IMR-90 (cell line): Measurements from ENCODE around the gene ZNF473. TPM values are rescaled to one million over a fixed set of nuclear protein-coding genes. Genes with fewer than 3 reads are reported as not detected.

ENCODE experiments used
- ATAC-seq: fragments of 200-7000 bp; cut with Tn5 transposase; 2 replicates; pipeline ENCODE4 v1.9.1; 2020; ENCODE audit warnings: low read depth, mild to moderate bottlenecking, moderate library complexity
- BruUV-seq: library from RNA; stranded (reverse); fragments of 400-500 nt; replicated peaks from 2 replicates; lab custom pipeline; 2021; lab: Mats Ljungman, UMichigan
- CTCF ChIA-PET: fragments of 300-600 bp; formaldehyde crosslinking; extraction: SDS; loops from one replicate; lab custom pipeline; 2021; ENCODE audit warnings: antibody characterized with exemption; lab: Yijun Ruan, JAX
- POLR2A ChIA-PET: fragments of 300-600 bp; sonication (Branson Sonifier 250); formaldehyde crosslinking; loops from one replicate; lab custom pipeline; 2022; ENCODE audit warnings: antibody characterized with exemption; ENCODE audit not compliant: unreplicated experiment; lab: Charles Lee
- DNase-seq: peaks from one replicate; pipeline ENCODE4 v3.0.0; 2013
- H2AFZ ChIP-seq: replicated peaks from 2 replicates; pipeline ENCODE3; 2013; ENCODE audit warnings: low read length, mild to moderate bottlenecking; ENCODE audit not compliant: poor library complexity
- H2AK5ac ChIP-seq: 2 replicates; pipeline ENCODE4 v1.6.1; 2013; ENCODE audit warnings: low read depth, low read length, inconsistent platforms
- H2AK9ac ChIP-seq: replicated peaks from 2 replicates; pipeline ENCODE3; 2013; ENCODE audit warnings: mild to moderate bottlenecking, low read depth, low read length, moderate library complexity; ENCODE audit not compliant: poor library complexity
- H2BK120ac ChIP-seq: 2 replicates; pipeline ENCODE4 v1.6.1; 2013; ENCODE audit warnings: low read depth, low read length, inconsistent platforms
- H2BK15ac ChIP-seq: 3 replicates; pipeline ENCODE4 v1.6.1; 2013; ENCODE audit warnings: low read depth, low read length, inconsistent platforms
- H2BK20ac ChIP-seq: 2 replicates; pipeline ENCODE4 v1.6.1; 2013; ENCODE audit warnings: low read depth, mild to moderate bottlenecking, inconsistent platforms, low read length, moderate library complexity
- H2BK5ac ChIP-seq: 2 replicates; pipeline ENCODE4 v1.6.1; 2013; ENCODE audit warnings: mild to moderate bottlenecking, low read depth, low read length, inconsistent platforms; ENCODE audit not compliant: poor library complexity, severe bottlenecking
- H3K14ac ChIP-seq: replicated peaks from 2 replicates; pipeline ENCODE4 v1.6.1; 2013; ENCODE audit warnings: low read depth, low read length, inconsistent platforms
- H3K18ac ChIP-seq: 2 replicates; pipeline ENCODE4 v1.6.1; 2013; ENCODE audit warnings: low read depth, low read length, control low read depth
- H3K23ac ChIP-seq: 2 replicates; pipeline ENCODE4 v1.6.1; 2013; ENCODE audit warnings: low read depth, low read length, inconsistent platforms
- H3K27ac ChIP-seq: 2 replicates; pipeline ENCODE4 v1.5.1; 2013; ENCODE audit warnings: mild to moderate bottlenecking, control low read depth, low read length; ENCODE audit not compliant: insufficient read depth
- H3K27me3 ChIP-seq: 2 replicates; pipeline ENCODE4 v1.6.1; 2013; ENCODE audit warnings: low read length; ENCODE audit not compliant: control insufficient read depth, insufficient read depth
- H3K36me3 ChIP-seq: 2 replicates; pipeline ENCODE4 v1.6.1; 2013; ENCODE audit warnings: low read length, mixed read lengths; ENCODE audit not compliant: control insufficient read depth, insufficient read depth
- H3K4ac ChIP-seq: 2 replicates; pipeline ENCODE4 v1.6.1; 2013; ENCODE audit warnings: low read depth, low read length, inconsistent platforms
- H3K4me1 ChIP-seq: 2 replicates; pipeline ENCODE4 v1.6.1; 2013; ENCODE audit warnings: low read length, mixed read lengths; ENCODE audit not compliant: control insufficient read depth, insufficient read depth
- H3K4me2 ChIP-seq: 2 replicates; pipeline ENCODE4 v1.6.1; 2013; ENCODE audit warnings: low read depth, mild to moderate bottlenecking, control low read depth, low read length, moderate library complexity
- H3K4me3 ChIP-seq: 2 replicates; pipeline ENCODE4 v1.5.1; 2013; ENCODE audit warnings: low read depth, mild to moderate bottlenecking, control low read depth, low read length, moderate library complexity; ENCODE audit not compliant: insufficient read depth
- H3K56ac ChIP-seq: 2 replicates; pipeline ENCODE4 v1.6.1; 2013; ENCODE audit warnings: low read length, inconsistent platforms; ENCODE audit not compliant: insufficient read depth; ENCODE audit errors: extremely low read depth
- H3K79me1 ChIP-seq, 2 experiments: 2 replicates each; pipeline ENCODE4 v1.6.1; 2013; ENCODE audit warnings: low read length in 2 of 2, inconsistent platforms in 1 of 2, low read depth in 1 of 2
- H3K9ac ChIP-seq: 2 replicates; pipeline ENCODE4 v1.6.1; 2013; ENCODE audit warnings: low read depth, low read length, control low read depth
- H3K9me1 ChIP-seq: 2 replicates; pipeline ENCODE4 v1.6.1; 2013; ENCODE audit warnings: low read length, inconsistent platforms; ENCODE audit not compliant: insufficient read depth
- H3K9me3 ChIP-seq: 2 replicates; pipeline ENCODE4 v1.6.1; 2013; ENCODE audit warnings: low read length; ENCODE audit not compliant: control insufficient read depth, insufficient read depth
- H4K20me1 ChIP-seq: 2 replicates; pipeline ENCODE4 v1.6.1; 2013; ENCODE audit warnings: low read length, inconsistent platforms; ENCODE audit not compliant: insufficient read depth
- H4K5ac ChIP-seq: 2 replicates; pipeline ENCODE4 v1.6.1; 2013; ENCODE audit warnings: mild to moderate bottlenecking, low read depth, low read length, control low read depth
- H4K8ac ChIP-seq, 2 experiments: 2 replicates each; pipeline ENCODE4 v1.6.1; 2013; ENCODE audit warnings: low read depth in 2 of 2, low read length in 2 of 2, control low read depth in 1 of 2, inconsistent platforms in 1 of 2
- H4K91ac ChIP-seq: 2 replicates; pipeline ENCODE4 v1.6.1; 2013; ENCODE audit warnings: low read depth, low read length, inconsistent platforms; ENCODE audit not compliant: insufficient read depth
- BHLHE40 ChIP-seq: fragments of 150-350 bp; IDR thresholded peaks from 2 replicates; pipeline ENCODE4 v1.6.1; 2016; ENCODE audit warnings: mild to moderate bottlenecking, low read depth, low read length
- CEBPB ChIP-seq: IDR thresholded peaks from 2 replicates; pipeline ENCODE4 v1.6.1; 2012; ENCODE audit warnings: low read depth, low read length, improper control_type of control experiment
- CHD1 ChIP-seq: IDR thresholded peaks from 2 replicates; pipeline ENCODE4 v1.6.1; 2012; ENCODE audit warnings: low read depth, low read length, improper control_type of control experiment
- FOS ChIP-seq: fragments of 150-350 bp; IDR thresholded peaks from 2 replicates; pipeline ENCODE4 v1.6.1; 2016; ENCODE audit warnings: low read depth, low read length
- MAFK ChIP-seq: IDR thresholded peaks from 2 replicates; pipeline ENCODE4 v1.6.1; 2012; ENCODE audit warnings: low read depth, low read length, improper control_type of control experiment
- MAZ ChIP-seq: IDR thresholded peaks from 2 replicates; pipeline ENCODE4 v1.6.1; 2012; ENCODE audit warnings: low read depth, mild to moderate bottlenecking, low read length, improper control_type of control experiment, moderate library complexity, borderline replicate concordance
- MXI1 ChIP-seq: IDR thresholded peaks from 2 replicates; pipeline ENCODE4 v1.6.1; 2012; ENCODE audit warnings: low read depth, mild to moderate bottlenecking, low read length, moderate library complexity, borderline replicate concordance
- NFE2L2 ChIP-seq: fragments of 150-350 bp; IDR thresholded peaks from 2 replicates; pipeline ENCODE4 v1.6.1; 2016; ENCODE audit warnings: low read depth, mild to moderate bottlenecking, low read length
- POLR2A ChIP-seq: IDR thresholded peaks from 2 replicates; pipeline ENCODE4 v1.6.1; 2012; ENCODE audit warnings: mild to moderate bottlenecking, low read depth, low read length
- RAD21 ChIP-seq: IDR thresholded peaks from 2 replicates; pipeline ENCODE4 v1.6.1; 2012; ENCODE audit warnings: low read length, improper control_type of control experiment
- RCOR1 ChIP-seq: IDR thresholded peaks from 2 replicates; pipeline ENCODE4 v1.6.1; 2012; ENCODE audit warnings: mild to moderate bottlenecking, low read length, improper control_type of control experiment; ENCODE audit not compliant: insufficient replicate concordance
- RFX5 ChIP-seq: IDR thresholded peaks from 2 replicates; pipeline ENCODE4 v1.8.0; 2012; ENCODE audit warnings: low read depth, mild to moderate bottlenecking, low read length, moderate library complexity
- SMC3 ChIP-seq: fragments of 150-350 bp; IDR thresholded peaks from 2 replicates; pipeline ENCODE4 v1.6.1; 2016; ENCODE audit warnings: low read depth, mild to moderate bottlenecking, antibody characterized with exemption, low read length, moderate library complexity
- WGBS, 2 experiments: methylation state at CpG; one replicate each; pipeline versions ENCODE4 v1.1.5 to v1.1.7; 2013; ENCODE audit warnings: missing lambda C conversion rate in 2 of 2; ENCODE audit not compliant: insufficient read length in 1 of 2; ENCODE audit errors: extremely low coverage in 2 of 2; 5-methylcytosine and 5-hydroxymethylcytosine counted together
- dilution Hi-C: fragments of 300-500 bp; cut with HindIII; formaldehyde crosslinking; loops from one replicate; pipeline ENCODE4 v1.14.3; 2018; ENCODE audit warnings: low sequenced_read_pairs; ENCODE audit not compliant: unreplicated experiment
- in situ Hi-C: fragments of 300-500 bp; cut with MboI; formaldehyde crosslinking; loops from 3 replicates; pipeline ENCODE4 v1.14.3; 2019; ENCODE audit warnings: low sequenced_read_pairs, inconsistent platforms, mixed read lengths
- intact Hi-C: fragments of 100-400 bp; cut with micrococcal nuclease; formaldehyde crosslinking; loops from 2 replicates; pipeline ENCODE4 v1.10.0; 2022
- polyA plus RNA-seq, 3 experiments: library from polyadenylated mRNA; depleted of rRNA; stranded (reverse); fragments of >200 nt; gene quantifications; 2 replicates each; pipeline ENCODE4 v1.2.3, GENCODE V29; 2012; ENCODE audit warnings: low replicate concordance in 1 of 3
- total RNA-seq: library from RNA; depleted of rRNA; stranded (reverse); fragments of >200 nt; gene quantifications from 2 replicates; pipeline ENCODE4 v1.2.3, GENCODE V29; 2012
- TF ChIP-seq, protein P1 (sequence below): conservative IDR thresholded peaks from 2 replicates; pipeline ENCODE4 v1.5.1; 2012; ENCODE audit warnings: mild to moderate bottlenecking, low read depth, low read length, improper control_type of control experiment
- TF ChIP-seq, protein P2 (sequence below): fragments of 150-350 bp; IDR thresholded peaks from 2 replicates; pipeline ENCODE4 v1.6.1; 2017; ENCODE audit warnings: mild to moderate bottlenecking, antibody characterized with exemption, low read length, low read depth
- TF ChIP-seq, protein P3 (sequence below): fragments of 150-350 bp; IDR thresholded peaks from 2 replicates; pipeline ENCODE4 v1.6.1; 2016; ENCODE audit warnings: low read depth, mild to moderate bottlenecking, low read length, moderate library complexity, borderline replicate concordance

Gene ZNF473
- total and polyA plus RNA-seq, 2 of the 4 experiments (the other 2 are of a cell fraction), result 4.5 to 13.3 TPM

- in situ Hi-C loops, result no loop called here
- intact Hi-C loops, result no loop called here
- H4K8ac ChIP-seq, result no peak overlapping the region
- no peak overlapping the region for H2BK120ac ChIP-seq
- peaks cover 22 to 50% of the 10 kb centered on the region in 2 experiments for H3K79me1 ChIP-seq
- ATAC-seq, result no peak
- TF ChIP-seq RAD21 (no peak), CEBPB (no peak), SMC3 (no peak), RCOR1 (no peak), NFE2L2 (no peak), BHLHE40 (no peak), MAFK (no peak), FOS (no peak), MAZ (no peak), CHD1 (no peak), MXI1 (no peak), RFX5 (no peak), POLR2A (no peak)
- TF ChIP-seq, protein P1, sequence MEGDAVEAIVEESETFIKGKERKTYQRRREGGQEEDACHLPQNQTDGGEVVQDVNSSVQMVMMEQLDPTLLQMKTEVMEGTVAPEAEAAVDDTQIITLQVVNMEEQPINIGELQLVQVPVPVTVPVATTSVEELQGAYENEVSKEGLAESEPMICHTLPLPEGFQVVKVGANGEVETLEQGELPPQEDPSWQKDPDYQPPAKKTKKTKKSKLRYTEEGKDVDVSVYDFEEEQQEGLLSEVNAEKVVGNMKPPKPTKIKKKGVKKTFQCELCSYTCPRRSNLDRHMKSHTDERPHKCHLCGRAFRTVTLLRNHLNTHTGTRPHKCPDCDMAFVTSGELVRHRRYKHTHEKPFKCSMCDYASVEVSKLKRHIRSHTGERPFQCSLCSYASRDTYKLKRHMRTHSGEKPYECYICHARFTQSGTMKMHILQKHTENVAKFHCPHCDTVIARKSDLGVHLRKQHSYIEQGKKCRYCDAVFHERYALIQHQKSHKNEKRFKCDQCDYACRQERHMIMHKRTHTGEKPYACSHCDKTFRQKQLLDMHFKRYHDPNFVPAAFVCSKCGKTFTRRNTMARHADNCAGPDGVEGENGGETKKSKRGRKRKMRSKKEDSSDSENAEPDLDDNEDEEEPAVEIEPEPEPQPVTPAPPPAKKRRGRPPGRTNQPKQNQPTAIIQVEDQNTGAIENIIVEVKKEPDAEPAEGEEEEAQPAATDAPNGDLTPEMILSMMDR, result no peak
- TF ChIP-seq, protein P2, sequence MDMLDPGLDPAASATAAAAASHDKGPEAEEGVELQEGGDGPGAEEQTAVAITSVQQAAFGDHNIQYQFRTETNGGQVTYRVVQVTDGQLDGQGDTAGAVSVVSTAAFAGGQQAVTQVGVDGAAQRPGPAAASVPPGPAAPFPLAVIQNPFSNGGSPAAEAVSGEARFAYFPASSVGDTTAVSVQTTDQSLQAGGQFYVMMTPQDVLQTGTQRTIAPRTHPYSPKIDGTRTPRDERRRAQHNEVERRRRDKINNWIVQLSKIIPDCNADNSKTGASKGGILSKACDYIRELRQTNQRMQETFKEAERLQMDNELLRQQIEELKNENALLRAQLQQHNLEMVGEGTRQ, result no peak
- TF ChIP-seq, protein P3, sequence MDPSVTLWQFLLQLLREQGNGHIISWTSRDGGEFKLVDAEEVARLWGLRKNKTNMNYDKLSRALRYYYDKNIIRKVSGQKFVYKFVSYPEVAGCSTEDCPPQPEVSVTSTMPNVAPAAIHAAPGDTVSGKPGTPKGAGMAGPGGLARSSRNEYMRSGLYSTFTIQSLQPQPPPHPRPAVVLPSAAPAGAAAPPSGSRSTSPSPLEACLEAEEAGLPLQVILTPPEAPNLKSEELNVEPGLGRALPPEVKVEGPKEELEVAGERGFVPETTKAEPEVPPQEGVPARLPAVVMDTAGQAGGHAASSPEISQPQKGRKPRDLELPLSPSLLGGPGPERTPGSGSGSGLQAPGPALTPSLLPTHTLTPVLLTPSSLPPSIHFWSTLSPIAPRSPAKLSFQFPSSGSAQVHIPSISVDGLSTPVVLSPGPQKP, result no peak
- no peak overlapping the region for H2BK5ac ChIP-seq
- H4K5ac ChIP-seq, result no peak overlapping the region
- no peaks in the 10 kb centered on the region for H3K9me3 ChIP-seq
- H4K20me1 ChIP-seq, result no peaks in the 10 kb centered on the region
- H3K23ac ChIP-seq, result no peak overlapping the region
- peaks cover 32% of the 10 kb centered on the region for H3K36me3 ChIP-seq
- H3K4me1 ChIP-seq, result no peaks in the 10 kb centered on the region
- H3K4me2 ChIP-seq, result no peak overlapping the region
- H2AK5ac ChIP-seq, result no peak overlapping the region
- no peak overlapping the region for H2AFZ ChIP-seq
- H2AK9ac ChIP-seq, result no peak overlapping the region
- H3K4ac ChIP-seq, result no peak overlapping the region
- H3K56ac ChIP-seq, result no peak overlapping the region
- no peaks in the 10 kb centered on the region; the same call in 1 of the 2 replicates for H3K9me1 ChIP-seq
- POLR2A ChIA-PET, result no interaction called here
- H4K91ac ChIP-seq, result no peak overlapping the region
- no peak overlapping the region for H3K18ac ChIP-seq
- no peak for DNase-seq
- no peaks in the 10 kb centered on the region for H3K27me3 ChIP-seq
- BruUV-seq, result no TSS peak
- no peak overlapping the region for H2BK20ac ChIP-seq
- H3K4me3 ChIP-seq, result no peak overlapping the region
- WGBS, 2 experiments, result 90% methylated on average over 4 of the region's 11 CpGs; no CpG with 5 or more reads in 1 of the 2 experiments
- CTCF ChIA-PET, result no interaction called here
- dilution Hi-C loops, result no loop called here
- H3K27ac ChIP-seq, result no peak overlapping the region
- H3K9ac ChIP-seq, result no peak overlapping the region
- H2BK15ac ChIP-seq, result no peak overlapping the region
- H3K14ac ChIP-seq, result no peak overlapping the region
These were observed 5.1 kb downstream of the ZNF473 start for GRCh38 chr19:50030937-50031336.
